GM18526 (cell line): ENCODE measurements around the gene PPM1E.

Experiments used
- POLR2A ChIP-seq: IDR thresholded peaks from 3 replicates; pipeline ENCODE4 v1.6.1; 2011; ENCODE audit not compliant: insufficient read length; ENCODE audit errors: extremely low read depth

PPM1E gene

GRCh38 chr17:58960068-58960467 is 204.4 kb downstream of the PPM1E start:
- no peak for TF ChIP-seq POLR2A

GRCh38 chr17:58965221-58965620 is 209.6 kb downstream of the PPM1E start:
- no peak for TF ChIP-seq POLR2A

DNA sequence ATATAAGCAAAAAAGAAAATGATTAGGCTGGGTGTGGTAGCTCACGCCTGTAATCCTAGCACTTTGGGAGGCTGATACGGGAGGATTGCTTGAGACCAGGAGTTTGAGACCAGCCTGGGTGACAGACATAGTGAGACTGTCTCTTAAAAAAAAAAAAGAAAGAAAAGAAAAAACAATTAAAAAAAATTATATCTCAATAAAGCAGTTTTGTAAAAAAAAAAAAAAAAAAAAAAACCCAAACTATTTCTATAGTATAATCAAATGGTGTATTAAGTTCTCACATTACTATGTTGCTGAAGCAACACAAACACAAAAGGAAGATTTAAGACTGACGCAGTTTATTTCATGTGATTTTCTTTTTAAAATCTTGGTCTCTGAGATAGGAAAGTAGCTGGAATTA is 210.6 kb downstream of the PPM1E start:
- no peak for TF ChIP-seq POLR2A

- TF ChIP-seq POLR2A = no peak
These were observed 212.9 kb downstream of the PPM1E start for GRCh38 chr17:58968426-58969061.

- no peak for TF ChIP-seq POLR2A
These were observed 213.5 kb downstream of the PPM1E start for GRCh38 chr17:58969156-58969555.

DNA sequence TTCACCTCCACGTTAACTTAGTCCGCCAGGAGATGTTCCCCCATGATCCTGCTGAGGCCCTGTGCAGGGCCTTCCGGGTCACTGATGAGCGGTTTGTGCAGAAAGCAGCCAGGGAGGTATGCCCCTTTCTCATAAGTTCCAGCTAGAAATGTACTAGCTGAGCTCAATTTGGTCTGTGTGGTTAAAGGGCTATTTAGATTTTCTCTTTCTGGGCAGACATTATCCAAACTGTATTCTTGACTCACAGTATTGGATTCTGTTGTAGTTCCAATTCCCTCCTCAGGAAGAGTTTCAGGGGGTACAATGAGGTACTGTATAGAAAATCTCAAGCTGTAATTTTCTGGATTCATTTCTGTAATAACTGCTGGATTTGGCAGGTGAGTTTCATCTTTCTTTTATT is 214.0 kb downstream of the PPM1E start:
- no peak for TF ChIP-seq POLR2A

- no peak for TF ChIP-seq POLR2A
These were observed 215.2 kb downstream of the PPM1E start for GRCh38 chr17:58970609-58971450.

DNA sequence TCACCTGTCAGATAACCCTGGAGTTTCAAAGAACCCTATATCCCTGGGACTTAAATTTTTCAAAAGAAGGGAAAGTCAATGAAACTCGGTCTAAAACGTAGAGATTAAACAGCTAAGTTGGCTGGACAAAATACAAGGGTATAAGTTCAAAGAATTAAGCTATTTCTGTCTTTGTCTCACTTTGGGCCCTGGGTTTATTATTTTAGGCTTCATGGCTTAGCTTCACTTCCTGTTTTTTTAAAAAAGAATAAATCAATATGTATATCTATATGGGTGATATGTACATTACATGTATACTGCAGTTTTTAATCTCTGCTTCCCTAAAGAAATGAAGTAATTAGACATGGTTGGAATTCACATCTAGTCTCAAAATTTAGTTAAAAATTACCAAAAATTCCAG is 218.7 kb downstream of the PPM1E start:
- TF ChIP-seq POLR2A = no peak

GRCh38 chr17:58976541-58976940 is 220.9 kb downstream of the PPM1E start:
- no peak for TF ChIP-seq POLR2A

GRCh38 chr17:58980706-58981481 is 225.2 kb downstream of the PPM1E start:
- no peak for TF ChIP-seq POLR2A

DNA sequence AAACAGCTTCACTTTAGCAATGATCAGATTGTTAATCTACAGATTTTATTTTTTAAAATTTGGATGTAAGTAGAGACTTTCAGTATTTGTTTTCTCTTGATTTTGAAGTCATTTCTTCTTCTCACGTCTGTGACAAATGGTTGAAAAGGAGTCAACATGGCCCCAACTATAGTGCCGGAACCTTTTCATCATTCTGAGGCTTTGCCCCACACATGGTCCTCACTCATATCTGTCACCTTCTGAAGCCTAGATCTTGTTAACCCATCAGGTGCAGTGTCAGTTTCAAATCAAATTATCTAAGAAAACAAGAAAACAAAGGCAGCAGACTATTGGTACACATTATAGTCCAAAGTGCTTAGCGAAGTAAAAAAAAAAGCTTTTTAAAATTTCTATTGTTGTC is 227.0 kb downstream of the PPM1E start:
- no peak for TF ChIP-seq POLR2A

DNA sequence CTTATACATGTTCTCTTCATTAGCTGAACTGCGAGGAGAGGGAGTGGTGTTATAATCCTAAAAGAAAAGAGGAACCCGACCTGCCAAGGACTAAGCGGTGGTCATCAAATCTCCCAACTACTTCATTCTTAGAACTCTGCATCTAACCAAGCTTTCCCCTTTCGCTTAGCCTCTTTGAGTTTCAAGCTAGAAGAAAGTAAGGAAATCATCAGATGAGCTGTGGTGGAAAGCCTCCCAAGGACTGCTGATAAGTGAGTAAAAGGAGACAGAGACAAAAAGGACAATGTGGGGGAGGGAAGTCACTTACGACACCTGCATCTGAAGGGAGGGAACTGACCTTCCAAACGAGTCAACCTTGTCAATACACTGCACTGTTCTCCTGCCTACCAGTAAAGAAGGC is 229.7 kb downstream of the PPM1E start:
- TF ChIP-seq POLR2A = no peak

DNA sequence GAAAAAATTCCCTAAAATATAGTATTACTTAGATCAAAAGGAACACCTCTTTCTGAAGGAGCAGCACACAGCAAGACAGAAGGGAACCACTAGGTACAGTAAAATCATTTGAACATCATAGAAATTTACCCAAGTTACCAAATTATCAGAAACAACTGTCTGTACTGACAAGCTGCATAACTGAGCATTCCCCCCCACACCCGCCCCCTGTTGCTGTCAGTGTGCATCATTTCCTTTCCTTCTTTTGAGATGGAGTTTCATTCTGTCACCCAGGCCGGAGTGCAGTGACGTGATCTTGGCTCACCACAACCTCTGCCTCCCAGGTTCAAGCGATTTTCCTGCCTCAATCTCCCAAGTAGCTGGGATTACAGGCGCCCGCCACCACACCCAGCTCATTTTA is 230.3 kb downstream of the PPM1E start:
- TF ChIP-seq POLR2A = no peak

GRCh38 chr17:58989629-58990028 is 234.0 kb downstream of the PPM1E start:
- no peak for TF ChIP-seq POLR2A

- no peak for TF ChIP-seq POLR2A
These were observed 236.2 kb downstream of the PPM1E start for GRCh38 chr17:58991718-58992331.

GRCh38 chr17:58993311-58993710 is 237.7 kb downstream of the PPM1E start:
- no peak for TF ChIP-seq POLR2A
